Right atrium auricular region (tissue), 2 donors: ENCODE measurements around the gene MRTFA. TPM values are rescaled to one million over a fixed set of nuclear protein-coding genes. Genes with fewer than 3 reads are reported as not detected.

Experiments used
- DNase-seq: peaks from one replicate; pipeline ENCODE4 v3.0.0-alpha.2; 2019; ENCODE audit warnings: low spot score
- H3K27ac ChIP-seq, 2 donors: fragments of 200-600 bp; sonication (generic); 1 replicate in 1 of 2; 2 replicates in 1 of 2; pipeline ENCODE4 v1.5.1; 2016 to 2019
- H3K27me3 ChIP-seq, 2 donors: fragments of 200-600 bp; sonication (generic); one replicate each; pipeline versions ENCODE4 v1.5.1 to v1.6.0; 2017 to 2019
- H3K36me3 ChIP-seq: fragments of 200-600 bp; sonication (generic); one replicate; pipeline ENCODE4 v1.5.1; 2016
- H3K4me1 ChIP-seq, 2 donors: fragments of 200-600 bp; sonication (generic); one replicate each; pipeline versions ENCODE4 v1.5.1 to v1.6.0; 2017 to 2019
- H3K4me3 ChIP-seq, 2 donors: fragments of 200-600 bp; sonication (generic); 1 replicate in 1 of 2; 2 replicates in 1 of 2; pipeline ENCODE4 v1.5.1; 2017 to 2019; ENCODE audit warnings: mild to moderate bottlenecking in 1 of 2, moderate library complexity in 1 of 2
- H3K9me3 ChIP-seq, 2 donors: fragments of 200-600 bp; sonication (generic); one replicate each; pipeline ENCODE4 v1.5.1; 2019
- CTCF ChIP-seq, 2 donors: fragments of 200-600 bp; sonication (generic); IDR thresholded peaks; one replicate each; pipeline ENCODE4 v1.5.1; 2019; ENCODE audit warnings: antibody characterized with exemption in 2 of 2
- total RNA-seq, 2 donors: library from RNA; depleted of rRNA; stranded (reverse); fragments of >200 nt; gene quantifications; one replicate each; pipeline ENCODE4 v1.1.0, GENCODE V29; 2016

MRTFA gene
- total RNA-seq, 2 donors from 2014 or later, result 45.8 to 55.2 TPM

- H3K4me1 ChIP-seq, result peaks cover 0 to 38% of the 10 kb centered on the region in 2 donors
- DNase-seq, result no peak
- no peaks in the 10 kb centered on the region for H3K9me3 ChIP-seq
- no peaks in the 10 kb centered on the region for H3K27me3 ChIP-seq
- TF ChIP-seq CTCF (IDR thresholded peaks at IDR 0.05), result no peak
- peaks cover 40% of the 10 kb centered on the region for H3K36me3 ChIP-seq
- no peak overlapping the region for H3K4me3 ChIP-seq
- H3K27ac ChIP-seq, result no peak overlapping the region
Observed at GRCh38 chr22:40432157-40432556, 204.4 kb downstream of the MRTFA start.

GRCh38 chr22:40430991-40431390 lies 205.5 kb downstream of the MRTFA start:
- Histone ChIP-seq H3K4me1 (peaks cover 0 to 34% of the 10 kb centered on the region in 2 donors), H3K36me3 (peaks cover 46% of the 10 kb centered on the region), H3K4me3 (no peak overlapping the region), H3K27me3 (no peaks in the 10 kb centered on the region), H3K9me3 (no peaks in the 10 kb centered on the region), H3K27ac (no peak overlapping the region)
- no peak for DNase-seq
- TF ChIP-seq CTCF (IDR thresholded peaks at IDR 0.05), result no peak

DNA sequence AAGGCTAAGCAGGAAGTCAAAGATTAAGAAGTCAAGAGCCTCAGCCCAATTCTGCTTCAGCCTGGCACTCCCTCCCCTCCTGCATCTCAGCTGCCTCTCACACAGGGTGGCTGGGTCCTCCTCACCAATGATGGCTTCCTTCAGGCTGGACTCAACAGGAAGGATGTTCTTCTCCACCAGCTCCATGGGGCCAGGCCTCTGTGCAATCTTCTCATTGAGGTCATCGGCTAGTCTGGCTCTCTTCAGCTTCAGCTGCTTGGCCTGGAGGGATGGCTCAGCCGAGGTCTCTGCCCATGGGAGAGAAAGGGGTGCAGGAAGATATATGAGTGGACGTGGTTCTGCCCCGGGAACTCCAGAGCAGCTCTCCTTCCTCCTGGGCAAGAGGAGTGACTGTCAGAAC lies 207.0 kb downstream of the MRTFA start:
- Histone ChIP-seq H3K36me3 (peaks cover 55% of the 10 kb centered on the region), H3K4me1 (peaks cover 0 to 39% of the 10 kb centered on the region in 2 donors), H3K9me3 (no peaks in the 10 kb centered on the region), H3K27me3 (no peaks in the 10 kb centered on the region), H3K4me3 (no peak overlapping the region), H3K27ac (no peak overlapping the region)
- TF ChIP-seq CTCF (IDR thresholded peaks at IDR 0.05), result no peak
- DNase-seq, result no peak

GRCh38 chr22:40428796-40429195 lies 207.7 kb downstream of the MRTFA start:
- Histone ChIP-seq H3K36me3 (peaks cover 57% of the 10 kb centered on the region), H3K27me3 (no peaks in the 10 kb centered on the region), H3K27ac (no peak overlapping the region), H3K9me3 (no peaks in the 10 kb centered on the region), H3K4me3 (no peak overlapping the region), H3K4me1 (peaks cover 0 to 46% of the 10 kb centered on the region in 2 donors)
- DNase-seq, result no peak
- TF ChIP-seq CTCF (IDR thresholded peaks at IDR 0.05), result no peak

DNA sequence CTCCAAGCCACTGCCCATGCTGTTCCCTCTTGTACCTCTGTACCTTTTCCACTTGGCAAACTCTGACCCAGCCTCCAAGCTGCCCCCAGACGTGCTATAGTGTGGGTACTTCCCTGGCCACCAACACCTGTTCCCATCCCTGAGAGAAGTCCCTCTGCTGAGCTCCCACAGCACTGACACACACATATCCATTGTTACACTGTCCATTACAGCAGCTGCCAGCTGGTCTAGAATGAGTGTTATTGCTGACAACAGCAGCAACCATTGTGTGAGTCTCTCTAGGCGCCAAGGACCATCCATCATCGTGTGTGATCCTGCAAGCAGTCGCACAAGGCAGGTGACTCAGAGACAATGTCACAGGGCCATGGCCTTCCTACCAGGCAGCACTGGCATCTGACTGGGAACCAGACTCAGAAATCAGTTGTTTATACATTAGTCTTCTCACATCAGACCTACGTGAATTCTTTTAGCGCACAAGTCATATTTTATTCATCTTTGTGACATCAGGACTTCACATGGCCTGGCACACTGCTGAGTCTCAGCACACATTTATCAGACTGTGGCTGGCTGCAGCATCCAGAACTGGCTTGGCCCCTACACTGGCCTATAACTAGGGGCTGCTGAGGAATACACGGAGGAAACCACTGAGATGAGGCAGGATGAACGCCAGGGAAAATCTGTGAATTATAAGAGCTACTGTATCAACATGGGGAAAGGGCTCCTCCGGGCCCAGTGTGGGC lies 209.8 kb downstream of the MRTFA start:
- DNase-seq, result no peak
- H3K9me3 ChIP-seq, result no peaks in the 10 kb centered on the region
- peaks cover 77% of the 10 kb centered on the region for H3K36me3 ChIP-seq
- no peak for TF ChIP-seq CTCF (IDR thresholded peaks at IDR 0.05)
- no peak overlapping the region for H3K4me3 ChIP-seq
- no peaks in the 10 kb centered on the region for H3K27me3 ChIP-seq
- no peak overlapping the region for H3K27ac ChIP-seq
- peaks cover 0 to 58% of the 10 kb centered on the region in 2 donors for H3K4me1 ChIP-seq

GRCh38 chr22:40425082-40425481 lies 211.4 kb downstream of the MRTFA start:
- peaks cover 0 to 43% of the 10 kb centered on the region in 2 donors for H3K4me1 ChIP-seq
- no peaks in the 10 kb centered on the region for H3K9me3 ChIP-seq
- H3K27me3 ChIP-seq, result no peaks in the 10 kb centered on the region
- no peak for TF ChIP-seq CTCF (IDR thresholded peaks at IDR 0.05)
- no peak for DNase-seq
- H3K27ac ChIP-seq, result no peak overlapping the region
- H3K36me3 ChIP-seq, result peaks cover 88% of the 10 kb centered on the region
- H3K4me3 ChIP-seq, result no peak overlapping the region
